ENCODE results near the gene KMT5C.

GRCh38 chr19:55358943-55359908, 19.6 kb downstream of the KMT5C start:
- no peak for TF ChIP-seq CTCF (IDR thresholded peaks at IDR 0.05)
- TF ChIP-seq POLR2A (IDR thresholded peaks at IDR 0.05), result no peak
